Liver (tissue), 9 donors: ENCODE results near the gene ATG14. TPM values are rescaled to one million over a fixed set of nuclear protein-coding genes. Genes with fewer than 3 reads are reported as not detected.

Source experiments
- DNase-seq: peaks from one replicate; pipeline ENCODE4 v3.0.0-alpha.2; 2017; ENCODE audit warnings: low spot score
- H3K27ac ChIP-seq, 2 donors: one replicate each; pipeline ENCODE4 v1.7.0; 2013; ENCODE audit warnings: inconsistent platforms in 2 of 2, low read length in 2 of 2, control low read depth in 1 of 2, low read depth in 1 of 2, mild to moderate bottlenecking in 1 of 2
- H3K27me3 ChIP-seq, 4 donors: one replicate each; pipeline versions ENCODE4 v1.6.1 to v1.7.0; 2013; ENCODE audit warnings: low read length in 3 of 4, inconsistent platforms in 1 of 4, mild to moderate bottlenecking in 1 of 4, moderate library complexity in 1 of 4; ENCODE audit not compliant: control insufficient read depth in 4 of 4, insufficient read depth in 4 of 4
- H3K36me3 ChIP-seq, 4 donors: one replicate each; pipeline versions ENCODE4 v1.6.1 to v1.7.0; 2013; ENCODE audit warnings: low read length in 3 of 4, mild to moderate bottlenecking in 3 of 4, low read depth in 1 of 4, moderate library complexity in 1 of 4; ENCODE audit not compliant: control insufficient read depth in 4 of 4, insufficient read depth in 3 of 4
- H3K4me1 ChIP-seq, 4 donors: one replicate each; pipeline versions ENCODE4 v1.6.1 to v1.7.0; 2013; ENCODE audit warnings: low read length in 3 of 4, mild to moderate bottlenecking in 3 of 4, moderate library complexity in 1 of 4; ENCODE audit not compliant: control insufficient read depth in 4 of 4, insufficient read depth in 4 of 4
- H3K4me3 ChIP-seq, 3 donors: one replicate each; pipeline versions ENCODE4 v1.6.1 to v1.7.0; 2013; ENCODE audit warnings: low read length in 3 of 3, control low read depth in 1 of 3, low read depth in 1 of 3, mild to moderate bottlenecking in 1 of 3
- H3K9ac ChIP-seq, 2 donors: one replicate each; pipeline ENCODE4 v1.7.0; 2013; ENCODE audit warnings: low read length in 2 of 2, mild to moderate bottlenecking in 2 of 2, moderate library complexity in 2 of 2, control low read depth in 1 of 2, low read depth in 1 of 2
- H3K9me3 ChIP-seq, 4 donors: one replicate each; pipeline versions ENCODE4 v1.6.1 to v1.7.0; 2013; ENCODE audit warnings: low read length in 3 of 4; ENCODE audit not compliant: control insufficient read depth in 4 of 4
- ATF3 ChIP-seq: IDR thresholded peaks from 2 replicates; pipeline ENCODE4 v1.6.1; 2016; ENCODE audit warnings: antibody characterized with exemption
- EGR1 ChIP-seq, 2 donors: IDR thresholded peaks; 2 replicates each; pipeline ENCODE4 v1.6.1; 2016 to 2018; ENCODE audit warnings: antibody characterized with exemption in 2 of 2, low read depth in 2 of 2
- FOXA1 ChIP-seq: IDR thresholded peaks from 2 replicates; pipeline ENCODE4 v1.6.1; 2016; ENCODE audit warnings: antibody characterized with exemption
- FOXA2 ChIP-seq: IDR thresholded peaks from 2 replicates; pipeline ENCODE4 v1.6.1; 2016; ENCODE audit warnings: antibody characterized with exemption
- GABPA ChIP-seq, 2 donors: IDR thresholded peaks in 1 of 2; conservative IDR thresholded peaks in 1 of 2; 2 replicates each; pipeline ENCODE4 v1.6.1; 2016; ENCODE audit warnings: antibody characterized with exemption in 2 of 2, mild to moderate bottlenecking in 1 of 2, moderate library complexity in 1 of 2
- HNF4A ChIP-seq, 2 donors: conservative IDR thresholded peaks; 2 replicates each; pipeline ENCODE4 v1.6.1; 2016; ENCODE audit warnings: antibody characterized with exemption in 2 of 2, mild to moderate bottlenecking in 2 of 2
- HNF4G ChIP-seq: IDR thresholded peaks from 2 replicates; pipeline ENCODE4 v1.6.1; 2016; ENCODE audit warnings: antibody characterized with exemption
- JUND ChIP-seq, 2 donors: IDR thresholded peaks; 2 replicates each; pipeline ENCODE4 v1.6.1; 2016; ENCODE audit warnings: antibody characterized with exemption in 2 of 2
- MAX ChIP-seq: IDR thresholded peaks from 2 replicates; pipeline ENCODE4 v1.6.1; 2016; ENCODE audit warnings: antibody characterized with exemption
- NR2F2 ChIP-seq: IDR thresholded peaks from 2 replicates; pipeline ENCODE4 v1.6.1; 2016; ENCODE audit warnings: antibody characterized with exemption
- RAD21 ChIP-seq, 2 donors: IDR thresholded peaks; 2 replicates each; pipeline ENCODE4 v1.6.1; 2016; ENCODE audit warnings: antibody characterized with exemption in 2 of 2, mild to moderate bottlenecking in 2 of 2
- RXRA ChIP-seq, 2 donors: IDR thresholded peaks; 2 replicates each; pipeline ENCODE4 v1.6.1; 2017 to 2018; ENCODE audit warnings: antibody characterized with exemption in 2 of 2, mild to moderate bottlenecking in 1 of 2
- SP1 ChIP-seq: IDR thresholded peaks from 2 replicates; pipeline ENCODE4 v1.6.1; 2018; ENCODE audit warnings: antibody characterized with exemption, mild to moderate bottlenecking
- TAF1 ChIP-seq: conservative IDR thresholded peaks from 2 replicates; pipeline ENCODE4 v1.6.1; 2016; ENCODE audit warnings: antibody characterized with exemption, mild to moderate bottlenecking
- YY1 ChIP-seq: IDR thresholded peaks from 2 replicates; pipeline ENCODE4 v1.6.1; 2016; ENCODE audit warnings: antibody characterized with exemption, mild to moderate bottlenecking
- ZBTB33 ChIP-seq: IDR thresholded peaks from 2 replicates; pipeline ENCODE4 v1.6.1; 2016; ENCODE audit warnings: antibody characterized with exemption
- WGBS: extraction: QIAGEN DNeasy Blood & Tissue Kit; methylation state at CpG from one replicate; pipeline ENCODE4 v1.1.7; 2013; 5-methylcytosine and 5-hydroxymethylcytosine counted together
- polyA plus RNA-seq, 2 donors: library from polyadenylated mRNA; stranded (reverse) in 1 of 2; unstranded in 1 of 2; fragments of 200-250 nt in 1 of 2; fragments of >200 nt in 1 of 2; fragmentation: Nextera tagmentation in 1 of 2; extraction: Ambion mirVana in 1 of 2; gene quantifications; one replicate each; pipeline versions ENCODE4 v1.2.1 to v1.2.3, GENCODE V29; 2013 to 2015
- total RNA-seq, 2 donors: library from RNA; depleted of rRNA; stranded (reverse); fragments of >200 nt; gene quantifications; one replicate each; pipeline ENCODE4 v1.2.3, GENCODE V29; 2014
- TF ChIP-seq, protein P1 (sequence below): fragments of 150-350 bp; IDR thresholded peaks from 2 replicates; pipeline ENCODE4 v1.5.1; 2017; ENCODE audit warnings: improper control_type of control experiment, low read depth, low read length; ENCODE audit not compliant: missing input control
- donor health status: healthy.
- donor health status: healthy.
- donor health status: healthy.
- donor health status: healthy.
- donor health status: healthy.

ATG14 gene
- total and polyA plus RNA-seq, 4 donors: 1.9 to 16.0 (median 4.4) TPM

DNA sequence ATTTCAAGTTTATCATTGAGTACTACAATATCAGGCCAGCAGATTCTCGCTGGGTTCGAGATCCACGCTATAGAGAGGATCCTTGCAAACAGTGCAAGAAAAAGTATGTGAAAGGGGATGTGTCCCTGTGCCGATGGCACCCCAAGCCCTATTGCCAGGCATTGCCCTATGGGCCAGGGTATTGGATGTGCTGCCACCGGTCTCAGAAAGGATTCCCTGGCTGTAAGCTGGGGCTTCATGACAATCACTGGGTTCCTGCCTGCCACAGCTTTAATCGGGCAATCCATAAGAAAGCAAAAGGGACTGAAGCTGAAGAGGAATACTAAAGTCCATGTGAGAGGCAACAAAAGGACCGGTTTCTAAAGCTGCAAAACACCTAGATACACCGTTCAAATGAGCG is 59.4 kb downstream of the ATG14 start:
- DNase-seq: no peak
- H3K4me1 ChIP-seq: peaks cover 0 to 4% (median 2%) of the 10 kb centered on the region in 4 donors
- WGBS: 96% methylated on average over 9 of the region's 9 CpGs
- no peak overlapping the region for H3K27ac ChIP-seq
- H3K9ac ChIP-seq: no peak overlapping the region
- no peak overlapping the region for H3K4me3 ChIP-seq
- no peaks in the 10 kb centered on the region for H3K9me3 ChIP-seq
- TF ChIP-seq JUND (IDR thresholded peaks at IDR 0.05): no peak
- TF ChIP-seq ZBTB33: no peak
- no peak for TF ChIP-seq MAX
- no peak for TF ChIP-seq FOXA2
- TF ChIP-seq TAF1: no peak
- no peak for TF ChIP-seq YY1
- TF ChIP-seq RXRA (IDR thresholded peaks at IDR 0.05): no peak
- no peak for TF ChIP-seq HNF4G
- no peak for TF ChIP-seq EGR1 (IDR thresholded peaks at IDR 0.05; ENCODE audit: low read depth in 2 of 2)
- TF ChIP-seq, protein P1, sequence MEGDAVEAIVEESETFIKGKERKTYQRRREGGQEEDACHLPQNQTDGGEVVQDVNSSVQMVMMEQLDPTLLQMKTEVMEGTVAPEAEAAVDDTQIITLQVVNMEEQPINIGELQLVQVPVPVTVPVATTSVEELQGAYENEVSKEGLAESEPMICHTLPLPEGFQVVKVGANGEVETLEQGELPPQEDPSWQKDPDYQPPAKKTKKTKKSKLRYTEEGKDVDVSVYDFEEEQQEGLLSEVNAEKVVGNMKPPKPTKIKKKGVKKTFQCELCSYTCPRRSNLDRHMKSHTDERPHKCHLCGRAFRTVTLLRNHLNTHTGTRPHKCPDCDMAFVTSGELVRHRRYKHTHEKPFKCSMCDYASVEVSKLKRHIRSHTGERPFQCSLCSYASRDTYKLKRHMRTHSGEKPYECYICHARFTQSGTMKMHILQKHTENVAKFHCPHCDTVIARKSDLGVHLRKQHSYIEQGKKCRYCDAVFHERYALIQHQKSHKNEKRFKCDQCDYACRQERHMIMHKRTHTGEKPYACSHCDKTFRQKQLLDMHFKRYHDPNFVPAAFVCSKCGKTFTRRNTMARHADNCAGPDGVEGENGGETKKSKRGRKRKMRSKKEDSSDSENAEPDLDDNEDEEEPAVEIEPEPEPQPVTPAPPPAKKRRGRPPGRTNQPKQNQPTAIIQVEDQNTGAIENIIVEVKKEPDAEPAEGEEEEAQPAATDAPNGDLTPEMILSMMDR: no peak
- TF ChIP-seq HNF4A (conservative IDR thresholded peaks at IDR 0.05): no peak
- TF ChIP-seq GABPA (IDR thresholded peaks at IDR 0.05 in 1 of 2, conservative IDR thresholded peaks at IDR 0.05 in 1 of 2): no peak
- TF ChIP-seq ATF3: no peak
- no peak for TF ChIP-seq RAD21 (IDR thresholded peaks at IDR 0.05)
- no peak for TF ChIP-seq FOXA1
- TF ChIP-seq NR2F2: no peak
- no peak for TF ChIP-seq SP1
- H3K27me3 ChIP-seq: no peaks in the 10 kb centered on the region
- peaks cover 11 to 21% (median 17%) of the 10 kb centered on the region in 4 donors for H3K36me3 ChIP-seq

- H3K4me1 ChIP-seq: no peaks in the 10 kb centered on the region
These were observed 60.5 kb downstream of the ATG14 start for GRCh38 chr14:55351111-55351510.

More at GRCh38 chr14:55351111-55351510, 60.5 kb downstream of the ATG14 start:
- Histone ChIP-seq H3K9me3 (no peaks in the 10 kb centered on the region), H3K9ac (no peak overlapping the region), H3K27me3 (no peaks in the 10 kb centered on the region), H3K36me3 (peaks cover 11 to 21% (median 17%) of the 10 kb centered on the region in 4 donors), H3K27ac (no peak overlapping the region), H3K4me3 (no peak overlapping the region)
- TF ChIP-seq ATF3 (no peak), FOXA1 (no peak), HNF4G (no peak), RAD21 (IDR thresholded peaks at IDR 0.05) (no peak), MAX (no peak), HNF4A (conservative IDR thresholded peaks at IDR 0.05) (no peak), NR2F2 (no peak), JUND (IDR thresholded peaks at IDR 0.05) (no peak), TAF1 (no peak), EGR1 (IDR thresholded peaks at IDR 0.05; ENCODE audit: low read depth in 2 of 2) (no peak), GABPA (IDR thresholded peaks at IDR 0.05 in 1 of 2, conservative IDR thresholded peaks at IDR 0.05 in 1 of 2) (no peak), YY1 (no peak), ZBTB33 (no peak), SP1 (no peak), RXRA (IDR thresholded peaks at IDR 0.05) (no peak), FOXA2 (no peak)
- TF ChIP-seq, protein P1: no peak
- no peak for DNase-seq
- 97% methylated on average over 9 of the region's 9 CpGs for WGBS
